Measurements from ENCODE around the gene ZNF441.

- no peak for TF ChIP-seq POLR2A (IDR thresholded peaks at IDR 0.05)
- TF ChIP-seq, protein P1, sequence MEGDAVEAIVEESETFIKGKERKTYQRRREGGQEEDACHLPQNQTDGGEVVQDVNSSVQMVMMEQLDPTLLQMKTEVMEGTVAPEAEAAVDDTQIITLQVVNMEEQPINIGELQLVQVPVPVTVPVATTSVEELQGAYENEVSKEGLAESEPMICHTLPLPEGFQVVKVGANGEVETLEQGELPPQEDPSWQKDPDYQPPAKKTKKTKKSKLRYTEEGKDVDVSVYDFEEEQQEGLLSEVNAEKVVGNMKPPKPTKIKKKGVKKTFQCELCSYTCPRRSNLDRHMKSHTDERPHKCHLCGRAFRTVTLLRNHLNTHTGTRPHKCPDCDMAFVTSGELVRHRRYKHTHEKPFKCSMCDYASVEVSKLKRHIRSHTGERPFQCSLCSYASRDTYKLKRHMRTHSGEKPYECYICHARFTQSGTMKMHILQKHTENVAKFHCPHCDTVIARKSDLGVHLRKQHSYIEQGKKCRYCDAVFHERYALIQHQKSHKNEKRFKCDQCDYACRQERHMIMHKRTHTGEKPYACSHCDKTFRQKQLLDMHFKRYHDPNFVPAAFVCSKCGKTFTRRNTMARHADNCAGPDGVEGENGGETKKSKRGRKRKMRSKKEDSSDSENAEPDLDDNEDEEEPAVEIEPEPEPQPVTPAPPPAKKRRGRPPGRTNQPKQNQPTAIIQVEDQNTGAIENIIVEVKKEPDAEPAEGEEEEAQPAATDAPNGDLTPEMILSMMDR (IDR thresholded peaks at IDR 0.05): no peak
- TF ChIP-seq POLR2AphosphoS5 (IDR thresholded peaks at IDR 0.05): no peak
- TF ChIP-seq EP300 (IDR thresholded peaks at IDR 0.05): no peak
Observed at GRCh38 chr19:11735375-11735774, 31.4 kb upstream of the ZNF441 start.

All from stomach (tissue), 4 donors.